SK-N-SH (cell line): Measurements from ENCODE around the gene PRKN. TPM values are rescaled to one million over a fixed set of nuclear protein-coding genes. Genes with fewer than 3 reads are reported as not detected.

Experiments
- CTCF ChIA-PET: fragments of 300-600, 350-600 bp; formaldehyde crosslinking; extraction: SDS; loops from one replicate; lab custom pipeline; 2021; lab: Yijun Ruan, JAX
- POLR2A ChIA-PET: fragments of 350-600 bp; sonication (Branson Sonifier 250); formaldehyde crosslinking; extraction: SDS; loops from one replicate; lab custom pipeline; 2020; ENCODE audit warnings: antibody characterized with exemption, inconsistent platforms; lab: Yijun Ruan, JAX
- DNase-seq: peaks from one replicate; pipeline ENCODE4 v3.0.0; 2012
- H2AFZ ChIP-seq: fragments of 200-600 bp; sonication (generic); 2 replicates; pipeline ENCODE4 v1.8.1; 2016; ENCODE audit warnings: antibody characterized with exemption, mild to moderate bottlenecking, low read depth
- H3F3A ChIP-seq: fragments of 200-600 bp; sonication (generic); replicated peaks from 2 replicates; pipeline ENCODE3; 2016; ENCODE audit warnings: antibody characterized with exemption, mild to moderate bottlenecking; ENCODE audit not compliant: insufficient read depth
- H3K27ac ChIP-seq, 2 experiments: fragments of 200-500 bp in 1 of 2; fragments of 200-600 bp in 1 of 2; sonication (Bioruptor generic) in 1 of 2; sonication (generic), shearing (Covaris generic) in 1 of 2; 2 replicates each; pipeline versions ENCODE4 v1.5.1 to v1.6.1; 2014 to 2016; ENCODE audit warnings: low read depth in 2 of 2, inconsistent platforms in 1 of 2, low read length in 1 of 2, mild to moderate bottlenecking in 1 of 2, mixed read lengths in 1 of 2
- H3K27me3 ChIP-seq: fragments of 200-600 bp; sonication (generic), shearing (Covaris generic); 2 replicates; pipeline ENCODE4 v1.6.1; 2016; ENCODE audit warnings: mixed run types; ENCODE audit not compliant: insufficient read depth
- H3K36me3 ChIP-seq, 2 experiments: fragments of 200-500 bp in 1 of 2; fragments of 200-600 bp in 1 of 2; sonication (Bioruptor generic) in 1 of 2; sonication (generic) in 1 of 2; replicated peaks in 1 of 2; 2 replicates each; pipeline versions ENCODE3 to v1.5.1; 2014 to 2016; ENCODE audit warnings: low read length in 1 of 2, mild to moderate bottlenecking in 1 of 2; ENCODE audit not compliant: insufficient read depth in 2 of 2, control insufficient read depth in 1 of 2
- H3K4me1 ChIP-seq, 2 experiments: fragments of 200-500 bp in 1 of 2; fragments of 200-600 bp in 1 of 2; sonication (Bioruptor generic) in 1 of 2; sonication (generic), shearing (Covaris generic) in 1 of 2; 2 replicates each; pipeline versions ENCODE4 v1.5.1 to v1.6.1; 2014 to 2016; ENCODE audit warnings: low read depth in 1 of 2, low read length in 1 of 2, mixed run types in 1 of 2; ENCODE audit not compliant: insufficient read depth in 2 of 2, control insufficient read depth in 1 of 2
- H3K4me2 ChIP-seq: fragments of 200-600 bp; sonication (generic), shearing (Covaris generic); 2 replicates; pipeline ENCODE4 v1.6.1; 2017; ENCODE audit warnings: mixed run types
- H3K4me3 ChIP-seq, 2 experiments: fragments of 200-500 bp in 1 of 2; fragments of 200-600 bp in 1 of 2; sonication (Bioruptor generic) in 1 of 2; sonication (generic), shearing (Covaris generic) in 1 of 2; 2 replicates each; pipeline versions ENCODE4 v1.5.1 to v1.8.1; 2014 to 2016; ENCODE audit warnings: low read depth in 2 of 2, inconsistent platforms in 1 of 2, low read length in 1 of 2, mild to moderate bottlenecking in 1 of 2, mixed read lengths in 1 of 2, moderate library complexity in 1 of 2
- H3K79me2 ChIP-seq: fragments of 200-600 bp; sonication (generic); 2 replicates; pipeline ENCODE4 v1.8.1; 2017; ENCODE audit warnings: mild to moderate bottlenecking; ENCODE audit not compliant: insufficient read depth
- H3K9ac ChIP-seq: fragments of 200-600 bp; sonication (generic); 2 replicates; pipeline ENCODE4 v1.6.1; 2017; ENCODE audit warnings: mixed run types
- H3K9me2 ChIP-seq: fragments of 200-600 bp; sonication (generic); 2 replicates; pipeline ENCODE4 v1.6.1; 2017; ENCODE audit warnings: mixed run types
- H3K9me3 ChIP-seq: fragments of 200-600 bp; sonication (generic); 2 replicates; pipeline ENCODE4 v1.6.1; 2017; ENCODE audit warnings: mixed run types, mild to moderate bottlenecking, moderate library complexity
- H4K20me1 ChIP-seq: fragments of 200-600 bp; sonication (generic); 2 replicates; pipeline ENCODE4 v1.6.1; 2017; ENCODE audit warnings: mild to moderate bottlenecking, mixed run types; ENCODE audit not compliant: insufficient read depth
- CHD2 ChIP-seq: fragments of 150-350 bp; IDR thresholded peaks from 2 replicates; pipeline ENCODE4 v1.6.1; 2018; ENCODE audit warnings: low read length; ENCODE audit not compliant: partially characterized antibody
- CTCF ChIP-seq: fragments of 200-600 bp; sonication (generic); IDR thresholded peaks from 2 replicates; pipeline ENCODE4 v1.6.1; 2017; ENCODE audit warnings: antibody characterized with exemption, mild to moderate bottlenecking, moderate library complexity
- ELF1 ChIP-seq: IDR thresholded peaks from 2 replicates; pipeline ENCODE4 v1.4.0; 2012
- EZH2phosphoT487 ChIP-seq: fragments of 200-600 bp; sonication (generic); IDR thresholded peaks from 2 replicates; pipeline ENCODE4 v1.6.1; 2017; ENCODE audit warnings: low read depth, mixed run types, mild to moderate bottlenecking, antibody characterized with exemption, moderate library complexity, borderline replicate concordance
- FOXJ3 ChIP-seq: sonication (generic); formaldehyde crosslinking; IDR thresholded peaks from 2 replicates; pipeline ENCODE4 v1.5.1; 2020; ENCODE audit warnings: mild to moderate bottlenecking, missing genetic modification reagents
- GABPA ChIP-seq: IDR thresholded peaks from 2 replicates; pipeline ENCODE4 v1.4.0; 2012; ENCODE audit warnings: low read depth, mild to moderate bottlenecking
- GATA2 ChIP-seq: sonication (generic); formaldehyde crosslinking; IDR thresholded peaks from 2 replicates; pipeline ENCODE4 v1.5.0; 2020; ENCODE audit warnings: mild to moderate bottlenecking, missing genetic modification reagents
- IRF3 ChIP-seq: fragments of 150-350 bp; IDR thresholded peaks from 2 replicates; pipeline ENCODE4 v1.6.1; 2016; ENCODE audit warnings: mild to moderate bottlenecking, low read depth, low read length
- MEF2A ChIP-seq: IDR thresholded peaks from 2 replicates; pipeline ENCODE4 v1.4.0; 2012; ENCODE audit warnings: low read depth, borderline replicate concordance
- NRF1 ChIP-seq: IDR thresholded peaks from 2 replicates; pipeline ENCODE4 v1.6.1; 2012; ENCODE audit warnings: low read depth, mild to moderate bottlenecking, low read length
- PBX3 ChIP-seq: IDR thresholded peaks from 2 replicates; pipeline ENCODE4; 2012
- RAD21 ChIP-seq: IDR thresholded peaks from 2 replicates; pipeline ENCODE4 v1.6.1; 2012; ENCODE audit warnings: mild to moderate bottlenecking, low read length
- RCOR1 ChIP-seq: fragments of 150-350 bp; IDR thresholded peaks from 2 replicates; pipeline ENCODE4 v1.6.1; 2017; ENCODE audit warnings: antibody characterized with exemption, low read length
- RXRA ChIP-seq: IDR thresholded peaks from 2 replicates; pipeline ENCODE4 v1.4.0; 2012; ENCODE audit warnings: low read depth, mild to moderate bottlenecking, borderline replicate concordance
- SMC3 ChIP-seq: IDR thresholded peaks from 2 replicates; pipeline ENCODE4 v1.6.1; 2012; ENCODE audit warnings: low read depth, low read length, improper control_type of control experiment
- TAF1 ChIP-seq: IDR thresholded peaks from 2 replicates; pipeline ENCODE4 v1.6.1; 2012; ENCODE audit warnings: low read depth, mild to moderate bottlenecking, low read length, moderate library complexity, borderline replicate concordance
- TEAD4 ChIP-seq: IDR thresholded peaks from 2 replicates; pipeline ENCODE4 v1.4.0; 2012; ENCODE audit warnings: mild to moderate bottlenecking, borderline replicate concordance; ENCODE audit not compliant: insufficient read depth
- YY1 ChIP-seq: IDR thresholded peaks from 2 replicates; pipeline ENCODE4 v1.4.0; 2012; ENCODE audit warnings: low read depth, mild to moderate bottlenecking
- ZBTB33 ChIP-seq: IDR thresholded peaks from 2 replicates; pipeline ENCODE4 v1.4.0; 2012; ENCODE audit warnings: low read depth, borderline replicate concordance
- WGBS: methylation state at CpG from one replicate; pipeline ENCODE4 v1.1.6; 2017; ENCODE audit warnings: low lambda C conversion rate; 5-methylcytosine and 5-hydroxymethylcytosine counted together
- polyA plus RNA-seq, 3 experiments: library from polyadenylated mRNA; depleted of rRNA; stranded (reverse); fragments of >200 nt; gene quantifications; 2 replicates each; pipeline ENCODE4 v1.2.3, GENCODE V29; 2012

PRKN gene
- polyA plus RNA-seq, 1 of the 3 experiments (the other 2 are of a cell fraction), result 0.76 TPM

- H3K4me3 ChIP-seq, result no peak overlapping the region
- no peak overlapping the region for H3K4me2 ChIP-seq
- H2AFZ ChIP-seq, result no peak overlapping the region
- H3K79me2 ChIP-seq, result no peaks in the 10 kb centered on the region
- H3K36me3 ChIP-seq, result no peaks in the 10 kb centered on the region
- TF ChIP-seq ZBTB33 (no peak), SMC3 (no peak), TAF1 (no peak), NRF1 (no peak), FOXJ3 (CRISPR knock-in tag) (no peak), EZH2phosphoT487 (no peak), RAD21 (no peak), YY1 (no peak)
- POLR2A ChIA-PET, result no interaction called here
- H3F3A ChIP-seq, result no peaks in the 10 kb centered on the region
- no peaks in the 10 kb centered on the region for H3K9me2 ChIP-seq
- H3K27me3 ChIP-seq, result no peaks in the 10 kb centered on the region
- no peak for DNase-seq
- no peak overlapping the region for H3K27ac ChIP-seq
- no peak overlapping the region for H3K9ac ChIP-seq
- H3K9me3 ChIP-seq, result no peaks in the 10 kb centered on the region
- CTCF ChIA-PET, result no interaction called here
- 70% methylated on average over 3 of the region's 3 CpGs for WGBS
- no peaks in the 10 kb centered on the region; a peak in 1 of 4 replicates for H3K4me1 ChIP-seq
- no peaks in the 10 kb centered on the region for H4K20me1 ChIP-seq
Observed at GRCh38 chr6:162389343-162390085, 338.1 kb downstream of the PRKN start.

GRCh38 chr6:162388383-162388777 lies 339.2 kb downstream of the PRKN start:
- Histone ChIP-seq H3K9ac (no peak overlapping the region), H3K27me3 (no peaks in the 10 kb centered on the region), H4K20me1 (no peaks in the 10 kb centered on the region), H3K9me3 (no peaks in the 10 kb centered on the region), H3K9me2 (no peaks in the 10 kb centered on the region), H3F3A (no peaks in the 10 kb centered on the region), H2AFZ (no peak overlapping the region), H3K27ac (no peak overlapping the region), H3K4me2 (no peak overlapping the region), H3K4me3 (no peak overlapping the region), H3K79me2 (no peaks in the 10 kb centered on the region), H3K4me1 (no peaks in the 10 kb centered on the region; a peak in 1 of 4 replicates), H3K36me3 (no peaks in the 10 kb centered on the region)
- ChIA-PET POLR2A (no interaction called here), CTCF (no interaction called here)
- 18% methylated on average over 2 of the region's 2 CpGs for WGBS
- DNase-seq, result no peak
- no peak for TF ChIP-seq RCOR1
- no peak for TF ChIP-seq TEAD4
- no peak for TF ChIP-seq PBX3
- TF ChIP-seq MEF2A, result no peak
- no peak for TF ChIP-seq RXRA
- TF ChIP-seq GABPA, result no peak
- no peak for TF ChIP-seq ELF1
- no peak for TF ChIP-seq CHD2
- TF ChIP-seq IRF3, result no peak
- TF ChIP-seq YY1, result no peak
- TF ChIP-seq EZH2phosphoT487, result no peak
- TF ChIP-seq SMC3, result no peak
- TF ChIP-seq FOXJ3 (CRISPR knock-in tag), result no peak
- no peak for TF ChIP-seq CTCF
- no peak for TF ChIP-seq ZBTB33
- TF ChIP-seq GATA2 (CRISPR knock-in tag), result no peak
